Keratinocyte (primary cell): ENCODE measurements around the gene ZNF333.

Experiments used
- EZH2 ChIP-seq: IDR thresholded peaks from one replicate; pipeline ENCODE4 v1.6.1; 2012; ENCODE audit warnings: inconsistent platforms, mild to moderate bottlenecking, low read length, moderate library complexity
- TF ChIP-seq, protein P1 (sequence below), 3 experiments: IDR thresholded peaks in 1 of 3; conservative IDR thresholded peaks in 1 of 3; optimal IDR thresholded peaks in 1 of 3; 2 replicates in 2 of 3; 3 replicates in 1 of 3; pipeline versions ENCODE3 to v1.5.1; 2011; ENCODE audit warnings: low read length in 3 of 3, mild to moderate bottlenecking in 3 of 3, moderate library complexity in 2 of 3, control low read depth in 1 of 3, inconsistent platforms in 1 of 3; ENCODE audit not compliant: insufficient read depth in 2 of 3; ENCODE audit errors: extremely low read depth in 1 of 3

DNA sequence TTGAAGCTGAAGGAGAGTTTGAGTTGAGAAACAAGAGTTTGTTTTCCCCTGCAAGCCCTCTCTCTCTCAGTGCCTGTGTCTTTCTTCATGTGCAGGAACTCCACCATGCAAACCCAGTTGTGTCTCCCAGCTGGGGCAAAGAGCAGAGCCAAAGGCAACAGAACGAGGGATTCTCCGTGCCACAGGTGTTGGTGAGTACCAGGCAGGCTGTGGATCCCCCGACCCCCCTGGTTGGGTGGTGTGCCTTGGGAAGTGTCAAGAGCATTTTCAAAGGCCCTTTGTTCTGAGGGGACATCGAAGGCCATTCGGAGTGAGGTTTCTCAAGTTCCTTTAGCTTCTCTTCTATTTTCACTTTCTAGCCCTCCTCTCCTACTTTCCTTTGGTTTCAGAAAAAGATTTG lies 5.6 kb downstream of the ZNF333 start:
- TF ChIP-seq EZH2, result no peak
- TF ChIP-seq, protein P1, sequence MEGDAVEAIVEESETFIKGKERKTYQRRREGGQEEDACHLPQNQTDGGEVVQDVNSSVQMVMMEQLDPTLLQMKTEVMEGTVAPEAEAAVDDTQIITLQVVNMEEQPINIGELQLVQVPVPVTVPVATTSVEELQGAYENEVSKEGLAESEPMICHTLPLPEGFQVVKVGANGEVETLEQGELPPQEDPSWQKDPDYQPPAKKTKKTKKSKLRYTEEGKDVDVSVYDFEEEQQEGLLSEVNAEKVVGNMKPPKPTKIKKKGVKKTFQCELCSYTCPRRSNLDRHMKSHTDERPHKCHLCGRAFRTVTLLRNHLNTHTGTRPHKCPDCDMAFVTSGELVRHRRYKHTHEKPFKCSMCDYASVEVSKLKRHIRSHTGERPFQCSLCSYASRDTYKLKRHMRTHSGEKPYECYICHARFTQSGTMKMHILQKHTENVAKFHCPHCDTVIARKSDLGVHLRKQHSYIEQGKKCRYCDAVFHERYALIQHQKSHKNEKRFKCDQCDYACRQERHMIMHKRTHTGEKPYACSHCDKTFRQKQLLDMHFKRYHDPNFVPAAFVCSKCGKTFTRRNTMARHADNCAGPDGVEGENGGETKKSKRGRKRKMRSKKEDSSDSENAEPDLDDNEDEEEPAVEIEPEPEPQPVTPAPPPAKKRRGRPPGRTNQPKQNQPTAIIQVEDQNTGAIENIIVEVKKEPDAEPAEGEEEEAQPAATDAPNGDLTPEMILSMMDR (optimal IDR thresholded peaks at IDR 0.05 in 1 of 3, IDR thresholded peaks at IDR 0.05 in 1 of 3, conservative IDR thresholded peaks at IDR 0.05 in 1 of 3; ENCODE audit: extremely low read depth in 1 of 3, insufficient read depth in 2 of 3, low read length in 3 of 3), result no peak
